ENCODE measurements around the gene EDAR.

EDAR gene

DNA sequence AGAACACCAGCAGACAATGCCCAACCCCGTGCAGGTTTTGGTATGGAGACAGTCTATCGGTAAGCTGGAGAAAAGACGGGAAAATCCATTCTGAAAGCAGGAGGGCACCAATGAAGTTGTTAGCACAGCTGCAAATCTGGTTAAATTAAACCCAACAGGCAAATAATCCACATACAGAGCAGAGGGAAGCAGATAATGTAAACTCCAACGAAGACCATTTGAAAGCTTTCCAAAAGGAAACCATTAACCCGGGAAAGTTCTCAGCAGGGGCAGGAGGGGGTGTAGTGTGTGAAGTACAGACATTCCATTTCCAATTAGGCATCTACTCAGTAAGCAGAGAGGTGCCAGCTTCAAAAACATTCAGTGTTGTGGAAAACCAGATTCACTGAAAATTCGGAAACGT is 10.3 kb downstream of the EDAR start:
- TF ChIP-seq, protein P1, sequence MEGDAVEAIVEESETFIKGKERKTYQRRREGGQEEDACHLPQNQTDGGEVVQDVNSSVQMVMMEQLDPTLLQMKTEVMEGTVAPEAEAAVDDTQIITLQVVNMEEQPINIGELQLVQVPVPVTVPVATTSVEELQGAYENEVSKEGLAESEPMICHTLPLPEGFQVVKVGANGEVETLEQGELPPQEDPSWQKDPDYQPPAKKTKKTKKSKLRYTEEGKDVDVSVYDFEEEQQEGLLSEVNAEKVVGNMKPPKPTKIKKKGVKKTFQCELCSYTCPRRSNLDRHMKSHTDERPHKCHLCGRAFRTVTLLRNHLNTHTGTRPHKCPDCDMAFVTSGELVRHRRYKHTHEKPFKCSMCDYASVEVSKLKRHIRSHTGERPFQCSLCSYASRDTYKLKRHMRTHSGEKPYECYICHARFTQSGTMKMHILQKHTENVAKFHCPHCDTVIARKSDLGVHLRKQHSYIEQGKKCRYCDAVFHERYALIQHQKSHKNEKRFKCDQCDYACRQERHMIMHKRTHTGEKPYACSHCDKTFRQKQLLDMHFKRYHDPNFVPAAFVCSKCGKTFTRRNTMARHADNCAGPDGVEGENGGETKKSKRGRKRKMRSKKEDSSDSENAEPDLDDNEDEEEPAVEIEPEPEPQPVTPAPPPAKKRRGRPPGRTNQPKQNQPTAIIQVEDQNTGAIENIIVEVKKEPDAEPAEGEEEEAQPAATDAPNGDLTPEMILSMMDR (IDR thresholded peaks at IDR 0.05) = no peak
- DNase-seq = no peak
- H3K27me3 Mint-ChIP-seq (ENCODE audit: low read depth, poor library complexity) = no peaks in the 10 kb centered on the region
- H3K9me3 Mint-ChIP-seq = peaks cover 4% of the 10 kb centered on the region
- H3K36me3 Mint-ChIP-seq (ENCODE audit: low read depth) = peaks cover 27% of the 10 kb centered on the region
- H3K4me3 Mint-ChIP-seq = no peak overlapping the region
- H3K27ac Mint-ChIP-seq = peak overlapping the region; percentile 21
- peaks cover 61% of the 10 kb centered on the region for H3K4me1 Mint-ChIP-seq

GRCh38 chr2:108975613-108976435 is 13.2 kb downstream of the EDAR start:
- DNase-seq = no peak
- Mint-ChIP-seq H3K36me3 (ENCODE audit: low read depth) (peaks cover 32% of the 10 kb centered on the region), H3K4me3 (no peak overlapping the region), H3K27me3 (ENCODE audit: low read depth, poor library complexity) (no peaks in the 10 kb centered on the region), H3K9me3 (peaks cover 4% of the 10 kb centered on the region), H3K4me1 (peaks cover 47% of the 10 kb centered on the region), H3K27ac (no peak overlapping the region)
- TF ChIP-seq, protein P1 (IDR thresholded peaks at IDR 0.05) = no peak

- Mint-ChIP-seq H3K27me3 (ENCODE audit: low read depth, poor library complexity) (no peaks in the 10 kb centered on the region), H3K27ac (no peak overlapping the region), H3K9me3 (peaks cover 4% of the 10 kb centered on the region), H3K4me1 (peaks cover 47% of the 10 kb centered on the region), H3K4me3 (no peak overlapping the region), H3K36me3 (ENCODE audit: low read depth) (peaks cover 32% of the 10 kb centered on the region)
- TF ChIP-seq, protein P1 (IDR thresholded peaks at IDR 0.05) = no peak
- DNase-seq = no peak
Observed at GRCh38 chr2:108974674-108975073, 14.3 kb downstream of the EDAR start.

- TF ChIP-seq, protein P1 (IDR thresholded peaks at IDR 0.05) = no peak
- Mint-ChIP-seq H3K27me3 (ENCODE audit: low read depth, poor library complexity) (no peaks in the 10 kb centered on the region), H3K9me3 (peaks cover 4% of the 10 kb centered on the region), H3K27ac (no peak overlapping the region), H3K4me1 (peaks cover 47% of the 10 kb centered on the region), H3K4me3 (no peak overlapping the region), H3K36me3 (ENCODE audit: low read depth) (peaks cover 21% of the 10 kb centered on the region)
- DNase-seq = no peak
Observed at GRCh38 chr2:108972663-108973062, 16.4 kb downstream of the EDAR start.

- Mint-ChIP-seq H3K27ac (peak overlapping the region; percentile 33), H3K4me1 (peaks cover 54% of the 10 kb centered on the region), H3K4me3 (no peak overlapping the region), H3K36me3 (ENCODE audit: low read depth) (peaks cover 17% of the 10 kb centered on the region), H3K9me3 (peaks cover 3% of the 10 kb centered on the region), H3K27me3 (ENCODE audit: low read depth, poor library complexity) (no peaks in the 10 kb centered on the region)
- TF ChIP-seq, protein P1 (IDR thresholded peaks at IDR 0.05) = no peak
- no peak for DNase-seq
Observed at GRCh38 chr2:108971661-108972566, 17.1 kb downstream of the EDAR start.
